ENCODE results near the gene CPB2.

- TF ChIP-seq CTCF (IDR thresholded peaks at IDR 0.05), result no peak
- no peak for TF ChIP-seq POLR2A (IDR thresholded peaks at IDR 0.05)
Observed at GRCh38 chr13:46140044-46140443, 35.2 kb upstream of the CPB2 start.

Data from testis (tissue), 2 donors.